GM19025 (cell line): ENCODE measurements around the gene C16orf54.
"Not testable (repeated sequence)": the region's sequence is repeated elsewhere in the genome, so short reads cannot be mapped to it uniquely, and the experiment has no call there.

Experiments
- ATAC-seq: cut with Tn5 transposase; IDR thresholded peaks from one replicate; pipeline ENCODE4 v1.9.1; 2021; ENCODE audit warnings: mild to moderate bottlenecking, low read depth, moderate library complexity; ENCODE audit not compliant: unreplicated experiment

Gene C16orf54

DNA sequence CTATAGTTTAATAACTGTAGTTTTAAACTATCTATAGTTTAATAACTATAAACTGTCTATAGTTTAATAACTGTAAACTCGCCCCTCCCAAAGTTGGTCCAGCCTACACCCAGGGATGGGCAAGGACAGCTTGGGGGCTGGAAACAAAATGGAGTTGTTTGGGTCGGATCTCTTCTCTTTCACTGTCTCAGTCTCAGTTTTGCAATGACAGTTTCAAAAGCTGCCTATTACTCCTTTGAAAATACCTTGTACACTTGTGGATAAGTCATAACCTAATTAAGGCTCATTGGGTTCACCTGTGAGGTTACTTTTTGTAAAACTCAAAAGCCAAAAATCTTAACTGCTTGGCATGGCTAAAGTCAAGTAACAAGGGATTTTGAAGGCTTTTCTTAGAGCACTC lies 31.4 kb downstream of the C16orf54 start:
- ATAC-seq, result no peak

DNA sequence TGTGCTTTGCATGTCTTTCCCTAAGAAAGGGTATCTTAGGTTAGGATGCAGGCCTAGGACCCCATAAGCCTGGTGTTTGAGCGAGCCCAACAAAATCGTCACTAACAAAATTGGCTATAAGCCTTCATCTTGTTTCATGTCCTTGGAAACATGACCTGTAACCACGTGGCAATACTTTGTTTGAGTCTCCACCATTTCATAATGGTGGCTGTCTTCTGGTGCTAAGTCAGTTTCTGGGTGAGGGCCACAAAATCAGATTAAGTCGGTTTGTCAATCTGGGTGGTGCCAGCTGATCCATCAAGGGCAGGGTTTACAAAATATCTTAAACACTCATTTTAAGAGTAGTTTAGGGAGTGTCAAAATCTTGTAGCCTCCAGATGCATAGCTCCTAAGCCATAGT lies 33.0 kb downstream of the C16orf54 start:
- ATAC-seq, result no peak

DNA sequence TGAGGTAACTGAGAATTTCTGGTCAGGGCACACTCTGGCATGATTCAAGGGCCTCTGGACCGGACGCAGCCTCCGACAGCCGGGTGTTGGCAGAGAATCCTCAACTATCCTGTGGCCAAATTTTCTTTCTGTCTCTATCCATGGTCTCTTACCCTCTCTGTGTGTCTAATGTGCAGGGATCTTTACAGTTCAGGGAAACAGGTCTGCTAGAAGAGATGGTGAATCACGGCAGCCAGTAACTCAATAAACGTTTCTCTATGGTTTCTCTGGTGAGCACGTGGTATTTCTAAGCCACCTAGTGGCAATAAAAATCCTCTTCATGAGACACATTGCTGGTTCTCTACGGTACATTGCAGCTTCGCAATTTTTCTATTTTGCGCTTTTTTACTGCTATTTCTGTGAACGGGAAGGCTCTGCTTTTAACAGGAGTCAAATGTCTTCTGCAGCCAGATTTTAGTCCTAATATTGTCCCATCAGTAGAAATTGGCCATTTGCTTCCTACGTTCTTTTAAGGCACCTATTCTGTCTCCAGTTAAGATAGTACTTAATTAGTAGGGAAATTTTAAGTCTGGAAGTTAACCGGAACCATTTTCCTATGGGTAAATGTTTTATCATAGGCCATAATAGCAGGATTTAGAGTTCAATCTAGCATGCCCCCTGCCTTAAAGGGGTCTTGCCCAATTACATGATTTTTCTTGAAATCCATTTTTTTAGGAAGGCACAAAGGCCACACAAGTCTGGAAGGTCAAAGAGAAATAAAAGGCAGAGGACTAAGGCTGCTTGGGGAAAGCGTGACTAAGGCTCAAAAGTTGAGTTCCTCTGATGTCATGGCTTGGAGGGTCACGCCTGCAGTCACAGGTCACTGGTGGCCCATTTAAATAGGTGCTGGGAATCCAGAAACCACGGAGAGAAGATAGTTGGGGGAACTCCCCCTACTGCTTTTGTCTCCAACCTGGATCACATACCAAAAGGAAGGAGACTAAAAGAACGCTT lies 35.3 kb downstream of the C16orf54 start:
- no peak for ATAC-seq

GRCh38 chr16:29709657-29710056 lies 36.1 kb downstream of the C16orf54 start:
- ATAC-seq, result not testable (repeated sequence)

GRCh38 chr16:29708917-29709600 lies 36.7 kb downstream of the C16orf54 start:
- no peak for ATAC-seq

DNA sequence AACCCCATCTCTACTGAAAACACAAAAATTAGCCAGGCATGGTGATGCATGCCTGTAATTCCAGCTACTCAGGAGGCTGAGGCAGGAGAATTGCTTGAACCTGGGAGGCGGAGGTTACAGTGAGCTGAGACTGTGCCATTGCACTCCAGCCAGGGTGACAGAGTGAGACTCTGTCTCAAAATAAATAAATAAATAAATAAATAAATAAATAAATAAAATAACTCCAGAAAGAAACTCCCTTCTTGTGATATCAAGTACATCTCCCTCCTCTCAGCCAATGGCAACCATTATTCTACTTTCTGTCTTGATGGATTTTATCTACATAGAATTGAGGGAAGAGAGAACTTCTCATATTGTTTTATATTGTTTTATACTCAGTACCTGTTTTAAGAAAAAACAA lies 38.6 kb downstream of the C16orf54 start:
- not testable (repeated sequence) for ATAC-seq

DNA sequence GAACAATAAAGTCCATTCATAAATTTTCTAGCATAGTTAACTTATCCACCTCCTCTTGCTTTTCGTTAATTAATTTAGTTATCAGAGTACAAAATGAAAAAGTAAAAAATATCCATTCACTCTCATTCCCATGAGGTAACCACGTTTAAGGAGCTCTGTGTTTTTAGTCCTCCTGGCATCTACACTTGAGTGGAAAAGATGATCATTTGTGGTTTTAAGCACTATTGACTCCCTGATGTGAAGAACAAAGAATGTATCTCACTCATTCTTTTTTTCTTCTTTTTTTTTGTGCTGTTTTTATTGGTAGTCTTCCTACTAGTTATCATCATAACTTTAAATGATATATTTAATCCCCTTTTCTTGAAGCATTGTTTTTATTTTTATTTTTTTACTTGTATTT lies 40.8 kb downstream of the C16orf54 start:
- ATAC-seq, result no peak

GRCh38 chr16:29702269-29702668 lies 43.5 kb downstream of the C16orf54 start:
- peak; percentile 16 for ATAC-seq

GRCh38 chr16:29701214-29701555 lies 44.6 kb downstream of the C16orf54 start:
- ATAC-seq, result no peak

DNA sequence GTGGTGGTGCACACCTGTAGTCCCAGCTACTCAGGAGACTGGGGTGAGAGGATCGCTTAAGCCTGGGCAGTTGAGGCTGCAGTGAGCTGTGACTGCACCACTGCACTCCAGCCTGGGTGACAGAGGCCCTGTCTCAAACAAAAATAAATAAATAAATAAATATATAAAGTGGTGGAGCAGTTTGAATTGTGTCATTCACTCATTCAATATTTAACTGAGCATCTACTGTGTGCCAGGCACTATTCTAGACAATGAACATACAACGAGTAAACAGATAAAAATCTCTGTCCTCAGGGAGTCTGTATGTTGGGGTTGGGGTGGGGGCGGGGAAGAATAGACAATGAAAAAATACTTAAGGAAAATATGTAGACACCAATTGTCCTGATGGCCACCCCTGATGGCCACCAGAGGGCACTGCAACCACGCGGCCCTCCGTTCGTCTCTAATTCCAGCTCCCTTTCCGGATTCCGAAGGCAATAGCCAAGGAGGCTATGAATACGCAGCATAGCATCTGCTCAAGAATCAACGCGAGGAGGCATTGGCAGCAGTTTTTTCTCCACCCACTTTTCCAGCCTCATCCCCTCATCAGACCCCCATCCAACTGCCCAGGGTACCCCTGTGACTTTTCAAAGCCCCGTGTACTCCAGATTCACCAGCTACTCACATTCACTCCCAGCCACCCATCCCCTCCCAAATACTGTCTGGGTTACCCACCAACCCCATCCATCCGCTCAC lies 45.4 kb downstream of the C16orf54 start:
- no peak for ATAC-seq

DNA sequence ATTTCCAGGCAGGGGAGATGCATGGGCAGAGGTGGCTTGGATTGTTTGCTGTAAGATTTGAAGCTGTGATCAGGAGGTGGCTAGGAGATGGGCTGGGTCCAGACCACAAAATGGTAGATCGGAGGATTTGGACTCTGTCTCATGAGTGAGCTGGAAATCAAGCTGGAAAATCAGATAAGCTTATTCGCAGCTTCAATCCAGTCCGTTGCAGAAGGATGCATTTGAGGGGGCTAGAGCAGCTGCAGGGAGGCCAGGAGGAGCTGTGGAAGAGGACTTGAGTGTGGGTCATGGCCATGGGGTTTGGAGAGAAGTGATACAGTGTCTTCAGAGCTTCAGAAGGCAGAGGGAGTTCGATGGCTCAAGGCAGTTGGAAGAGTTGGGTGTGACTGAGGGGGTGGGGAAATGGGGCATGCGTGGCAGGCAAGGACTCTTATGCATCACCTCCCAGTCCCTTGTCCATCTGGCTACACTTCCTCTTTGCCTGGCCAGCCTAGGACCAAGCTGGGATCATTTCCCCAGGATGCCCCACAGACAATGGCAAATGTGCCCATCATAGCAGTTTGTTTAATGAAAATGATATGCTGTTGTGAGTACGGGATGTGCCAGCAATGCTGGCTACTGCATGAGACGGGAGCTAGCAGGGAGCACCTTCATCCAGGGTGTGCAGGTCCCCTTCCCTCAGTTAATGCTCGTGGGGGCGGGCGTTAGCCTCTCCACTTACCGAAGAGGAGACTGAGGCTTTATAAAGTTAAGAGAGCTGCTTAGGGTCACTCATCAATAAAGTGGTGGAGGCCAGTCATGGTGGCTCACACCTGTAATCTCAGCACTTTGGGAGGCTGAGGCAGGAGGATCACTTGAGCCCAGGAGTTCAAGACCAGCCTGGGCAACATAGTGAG lies 46.2 kb downstream of the C16orf54 start:
- ATAC-seq, result no peak

DNA sequence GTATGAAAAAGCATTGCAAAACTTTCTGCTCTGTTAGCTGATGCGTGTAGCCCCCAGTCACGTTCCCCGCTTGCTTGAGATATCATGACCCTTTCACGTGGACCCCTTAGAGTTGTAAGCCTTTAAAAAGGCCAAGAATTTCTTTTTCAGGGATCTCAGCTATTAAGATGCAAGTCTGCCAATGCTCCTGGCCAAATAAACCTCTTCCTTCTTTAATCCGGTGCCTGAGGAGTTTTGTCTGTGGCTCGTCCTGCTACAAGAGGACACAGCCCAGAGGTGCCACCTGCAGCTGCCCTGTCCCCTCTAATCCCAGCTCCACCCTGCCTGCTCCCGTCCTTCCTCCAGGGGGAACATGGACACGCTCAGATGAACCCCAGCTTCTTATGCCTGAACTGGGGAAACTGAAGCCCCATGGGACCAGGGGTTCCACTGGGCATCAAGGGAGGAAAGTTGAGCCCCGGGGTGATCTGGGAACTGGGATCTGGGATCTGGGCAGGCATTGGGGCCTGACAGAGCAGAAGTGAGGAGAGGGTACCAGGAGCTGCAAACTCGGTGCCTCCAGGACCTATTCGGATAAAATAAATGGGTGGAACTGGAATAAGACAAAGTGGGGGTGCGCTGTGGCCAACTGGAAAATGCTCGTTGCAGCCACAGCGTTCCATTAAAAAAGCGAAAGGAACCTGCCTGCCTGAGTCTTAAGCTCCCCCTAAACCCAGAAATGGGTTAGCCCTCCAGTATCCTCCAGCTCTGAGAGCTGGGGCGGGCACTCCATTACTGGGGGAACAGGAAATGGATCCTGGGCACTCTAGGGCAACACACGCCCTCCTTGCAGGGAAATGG lies 47.1 kb downstream of the C16orf54 start:
- ATAC-seq, result no peak

- ATAC-seq, result no peak
These were observed 47.7 kb downstream of the C16orf54 start for GRCh38 chr16:29698042-29698441.

DNA sequence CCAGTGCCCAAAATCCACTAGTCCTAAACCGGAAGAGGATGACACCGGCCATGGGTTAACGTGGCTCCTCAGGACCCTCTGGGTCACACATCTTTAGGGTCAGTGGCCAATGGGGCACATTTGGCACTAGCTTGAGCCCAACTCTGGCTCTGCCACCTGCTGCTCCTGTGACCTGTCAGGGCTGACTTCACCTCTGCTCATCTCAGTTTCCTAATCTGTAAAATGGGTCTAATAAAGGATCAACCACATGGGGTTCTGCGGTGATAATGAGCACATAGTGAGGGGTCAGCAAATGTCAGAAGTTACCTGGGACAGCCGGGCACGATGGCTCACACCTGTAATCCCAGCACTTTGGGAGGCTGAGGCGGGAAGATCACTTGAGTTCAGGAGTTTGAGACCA lies 48.4 kb downstream of the C16orf54 start:
- ATAC-seq, result no peak

DNA sequence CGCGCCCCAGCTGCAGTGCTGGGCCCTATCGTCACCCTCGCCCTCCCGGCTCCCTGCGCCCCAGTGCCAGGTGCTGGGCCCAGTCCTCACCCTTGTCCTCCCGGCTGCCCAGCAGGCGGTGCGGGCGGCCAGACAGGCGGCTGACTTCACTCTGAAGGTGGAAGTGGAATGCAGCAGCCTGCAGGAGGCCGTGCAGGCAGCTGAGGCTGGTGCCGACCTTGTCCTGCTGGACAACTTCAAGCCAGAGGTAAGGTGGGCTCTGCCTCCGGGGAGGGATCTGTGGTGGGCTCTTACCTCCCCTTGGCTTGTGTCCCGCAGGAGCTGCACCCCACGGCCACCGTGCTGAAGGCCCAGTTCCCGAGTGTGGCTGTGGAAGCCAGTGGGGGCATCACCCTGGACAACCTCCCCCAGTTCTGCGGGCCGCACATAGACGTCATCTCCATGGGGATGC lies 48.9 kb downstream of the C16orf54 start:
- ATAC-seq, result no peak

DNA sequence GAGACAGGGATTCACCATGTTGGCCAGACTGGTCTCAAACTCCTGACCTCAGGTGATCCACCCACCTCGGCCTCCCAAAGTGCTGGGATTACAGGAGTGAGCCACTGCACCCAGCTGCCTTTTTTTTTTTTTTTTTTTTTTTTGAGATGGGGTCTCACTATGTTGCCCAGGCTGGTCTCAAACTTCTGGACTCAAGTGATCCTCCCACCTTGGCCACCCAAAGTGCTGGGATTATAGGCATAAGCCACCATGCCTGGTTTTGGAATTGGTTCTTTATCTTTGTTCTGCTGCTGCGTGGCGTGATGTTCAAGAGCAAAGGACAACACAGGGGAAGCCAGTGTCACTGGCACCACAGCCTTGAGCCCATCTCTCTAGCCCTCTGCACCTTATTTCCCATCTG lies 50.1 kb downstream of the C16orf54 start:
- not testable (repeated sequence) for ATAC-seq

DNA sequence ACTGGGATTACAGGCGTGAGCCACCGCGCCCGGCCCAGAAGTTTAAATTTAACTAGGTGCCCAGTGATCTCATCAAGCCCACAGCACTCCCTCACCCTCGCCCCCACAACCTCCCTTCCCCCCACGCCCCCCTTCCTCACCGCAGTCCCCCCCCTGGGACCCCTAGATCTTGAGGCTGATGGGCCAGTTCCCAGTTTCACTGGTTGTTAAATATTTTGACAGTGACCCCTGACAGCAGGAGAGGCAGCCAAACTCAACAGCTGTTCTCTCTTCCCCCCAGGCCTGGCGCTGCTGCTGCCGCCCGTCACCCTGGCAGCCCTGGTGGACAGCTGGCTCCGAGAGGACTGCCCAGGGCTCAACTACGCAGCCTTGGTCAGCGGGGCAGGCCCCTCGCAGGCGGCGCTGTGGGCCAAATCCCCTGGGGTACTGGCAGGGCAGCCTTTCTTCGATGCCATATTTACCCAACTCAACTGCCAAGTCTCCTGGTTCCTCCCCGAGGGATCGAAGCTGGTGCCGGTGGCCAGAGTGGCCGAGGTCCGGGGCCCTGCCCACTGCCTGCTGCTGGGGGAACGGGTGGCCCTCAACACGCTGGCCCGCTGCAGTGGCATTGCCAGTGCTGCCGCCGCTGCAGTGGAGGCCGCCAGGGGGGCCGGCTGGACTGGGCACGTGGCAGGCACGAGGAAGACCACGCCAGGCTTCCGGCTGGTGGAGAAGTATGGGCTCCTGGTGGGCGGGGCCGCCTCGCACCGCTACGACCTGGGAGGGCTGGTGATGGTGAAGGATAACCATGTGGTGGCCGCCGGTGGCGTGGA lies 51.2 kb downstream of the C16orf54 start:
- no peak for ATAC-seq

- not testable (repeated sequence) for ATAC-seq
These were observed 53.2 kb downstream of the C16orf54 start for GRCh38 chr16:29692606-29693005.
